Panc1 (cell line): Measurements from ENCODE around the gene SYT2.

ENCODE experiments used
- POLR2AphosphoS5 ChIP-seq: IDR thresholded peaks from 2 replicates; pipeline ENCODE4 v1.6.1; 2012; ENCODE audit warnings: mild to moderate bottlenecking, low read depth, low read length, moderate library complexity
- TCF7L2 ChIP-seq: IDR thresholded peaks from 2 replicates; pipeline ENCODE4 v1.6.1; 2011; ENCODE audit warnings: mild to moderate bottlenecking, low read depth, low read length, inconsistent platforms
- TF ChIP-seq, protein P1 (sequence below): fragments of 450-650 bp; IDR thresholded peaks from 2 replicates; pipeline ENCODE4 v1.5.1; 2017; ENCODE audit warnings: mild to moderate bottlenecking

DNA sequence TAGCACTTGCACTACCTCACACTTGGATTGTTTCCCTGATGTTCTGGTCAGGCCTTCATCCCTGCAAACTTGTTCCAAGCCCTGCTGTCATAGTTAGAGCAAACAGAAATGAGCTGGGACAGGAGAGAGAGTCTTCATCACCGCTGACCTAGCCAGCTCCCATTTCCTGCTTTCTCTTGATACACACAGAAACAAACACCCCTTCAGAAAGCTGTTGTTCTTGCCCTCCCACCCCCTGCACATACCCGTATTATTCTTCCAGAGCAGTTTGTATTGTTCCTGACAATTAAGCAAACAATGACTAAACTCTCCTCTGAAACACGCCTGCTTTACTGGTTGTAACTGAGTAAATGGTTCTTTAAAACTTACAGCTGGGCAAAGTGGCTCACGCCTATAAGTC lies 2.9 kb upstream of the SYT2 start:
- TF ChIP-seq, protein P1, sequence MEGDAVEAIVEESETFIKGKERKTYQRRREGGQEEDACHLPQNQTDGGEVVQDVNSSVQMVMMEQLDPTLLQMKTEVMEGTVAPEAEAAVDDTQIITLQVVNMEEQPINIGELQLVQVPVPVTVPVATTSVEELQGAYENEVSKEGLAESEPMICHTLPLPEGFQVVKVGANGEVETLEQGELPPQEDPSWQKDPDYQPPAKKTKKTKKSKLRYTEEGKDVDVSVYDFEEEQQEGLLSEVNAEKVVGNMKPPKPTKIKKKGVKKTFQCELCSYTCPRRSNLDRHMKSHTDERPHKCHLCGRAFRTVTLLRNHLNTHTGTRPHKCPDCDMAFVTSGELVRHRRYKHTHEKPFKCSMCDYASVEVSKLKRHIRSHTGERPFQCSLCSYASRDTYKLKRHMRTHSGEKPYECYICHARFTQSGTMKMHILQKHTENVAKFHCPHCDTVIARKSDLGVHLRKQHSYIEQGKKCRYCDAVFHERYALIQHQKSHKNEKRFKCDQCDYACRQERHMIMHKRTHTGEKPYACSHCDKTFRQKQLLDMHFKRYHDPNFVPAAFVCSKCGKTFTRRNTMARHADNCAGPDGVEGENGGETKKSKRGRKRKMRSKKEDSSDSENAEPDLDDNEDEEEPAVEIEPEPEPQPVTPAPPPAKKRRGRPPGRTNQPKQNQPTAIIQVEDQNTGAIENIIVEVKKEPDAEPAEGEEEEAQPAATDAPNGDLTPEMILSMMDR, result no peak
- TF ChIP-seq POLR2AphosphoS5, result no peak
- TF ChIP-seq TCF7L2, result no peak
